Measurements from ENCODE around the gene GZMB.

The GZMB gene, protein sequence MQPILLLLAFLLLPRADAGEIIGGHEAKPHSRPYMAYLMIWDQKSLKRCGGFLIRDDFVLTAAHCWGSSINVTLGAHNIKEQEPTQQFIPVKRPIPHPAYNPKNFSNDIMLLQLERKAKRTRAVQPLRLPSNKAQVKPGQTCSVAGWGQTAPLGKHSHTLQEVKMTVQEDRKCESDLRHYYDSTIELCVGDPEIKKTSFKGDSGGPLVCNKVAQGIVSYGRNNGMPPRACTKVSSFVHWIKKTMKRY

DNA sequence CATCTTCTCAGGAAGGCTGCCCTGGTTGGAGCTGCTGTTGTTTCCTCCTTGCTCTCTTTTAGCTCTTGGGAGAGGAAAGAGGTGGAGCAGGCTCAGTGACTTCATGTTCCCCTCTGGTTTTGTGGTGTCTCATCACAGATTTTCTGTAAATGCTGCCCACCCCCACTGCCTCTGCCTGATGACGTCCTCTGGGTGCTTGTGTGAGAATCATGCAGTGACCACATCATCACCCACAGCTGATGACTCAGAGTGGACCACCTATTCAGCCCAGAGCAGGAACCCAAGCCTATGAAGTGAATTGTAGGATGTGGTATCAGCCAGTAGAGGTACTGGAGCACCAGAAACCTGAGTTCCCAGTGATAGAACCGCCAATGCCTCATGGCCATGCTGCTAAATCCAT lies at the start of gene GZMB:
TSS of gene GZMB (minus strand) at position 33 of the 400 bp plus-strand sequence. CDS start at position 3, 30 bp downstream.
- no peak for DNase-seq (ENCODE audit: low read depth)
- TF ChIP-seq, protein P1, sequence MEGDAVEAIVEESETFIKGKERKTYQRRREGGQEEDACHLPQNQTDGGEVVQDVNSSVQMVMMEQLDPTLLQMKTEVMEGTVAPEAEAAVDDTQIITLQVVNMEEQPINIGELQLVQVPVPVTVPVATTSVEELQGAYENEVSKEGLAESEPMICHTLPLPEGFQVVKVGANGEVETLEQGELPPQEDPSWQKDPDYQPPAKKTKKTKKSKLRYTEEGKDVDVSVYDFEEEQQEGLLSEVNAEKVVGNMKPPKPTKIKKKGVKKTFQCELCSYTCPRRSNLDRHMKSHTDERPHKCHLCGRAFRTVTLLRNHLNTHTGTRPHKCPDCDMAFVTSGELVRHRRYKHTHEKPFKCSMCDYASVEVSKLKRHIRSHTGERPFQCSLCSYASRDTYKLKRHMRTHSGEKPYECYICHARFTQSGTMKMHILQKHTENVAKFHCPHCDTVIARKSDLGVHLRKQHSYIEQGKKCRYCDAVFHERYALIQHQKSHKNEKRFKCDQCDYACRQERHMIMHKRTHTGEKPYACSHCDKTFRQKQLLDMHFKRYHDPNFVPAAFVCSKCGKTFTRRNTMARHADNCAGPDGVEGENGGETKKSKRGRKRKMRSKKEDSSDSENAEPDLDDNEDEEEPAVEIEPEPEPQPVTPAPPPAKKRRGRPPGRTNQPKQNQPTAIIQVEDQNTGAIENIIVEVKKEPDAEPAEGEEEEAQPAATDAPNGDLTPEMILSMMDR (conservative IDR thresholded peaks at IDR 0.05; ENCODE audit: low read depth, low read length) = no peak
- H3K4me3 ChIP-seq (ENCODE audit: low read depth, low read length) = no peak within 1 kb of the TSS

DNA sequence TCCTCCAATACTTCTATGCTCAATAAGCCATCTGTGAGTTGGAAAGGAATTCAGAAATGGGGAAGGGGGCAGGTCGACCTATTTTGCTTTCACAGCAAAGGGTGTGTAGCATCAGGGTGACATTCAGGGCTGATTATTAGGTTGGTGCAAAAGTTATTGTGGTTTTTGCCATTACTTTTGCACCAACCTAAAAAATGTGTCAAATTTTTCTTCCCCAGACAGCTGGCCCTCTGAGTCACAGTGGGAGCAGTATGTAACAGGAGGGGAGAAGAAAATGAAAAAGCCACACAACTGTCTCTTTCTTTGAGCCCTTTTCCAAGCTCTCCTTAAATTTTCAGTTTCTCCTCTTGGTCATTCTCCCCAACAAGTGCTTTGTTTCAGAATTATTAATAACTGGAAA lies 47.1 kb upstream of the GZMB start:
- DNase-seq (ENCODE audit: low read depth) = no peak
- no peak overlapping the region for H3K4me3 ChIP-seq (ENCODE audit: low read depth, low read length)
- TF ChIP-seq, protein P1 (conservative IDR thresholded peaks at IDR 0.05; ENCODE audit: low read depth, low read length) = no peak

DNA sequence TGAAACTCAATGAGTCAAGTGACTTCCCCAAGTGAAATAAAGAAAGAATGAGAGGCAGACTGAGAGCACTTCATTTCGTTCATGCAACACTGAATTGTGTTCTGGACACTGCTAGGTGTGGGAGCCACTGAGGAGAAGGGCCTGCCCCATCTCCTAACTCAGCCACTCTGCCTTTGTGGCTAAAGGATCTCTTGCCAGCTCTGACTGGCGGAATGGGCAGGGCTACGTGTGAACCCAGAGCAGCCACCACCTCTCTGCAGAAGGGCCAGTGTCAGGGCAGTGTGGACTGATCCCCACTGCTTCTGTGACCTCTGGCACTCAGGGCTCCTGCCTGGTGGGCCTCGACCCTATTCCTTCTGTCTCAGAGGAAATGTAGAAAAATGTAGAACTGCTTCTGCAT lies 46.5 kb upstream of the GZMB start:
- DNase-seq (ENCODE audit: low read depth) = no peak
- H3K4me3 ChIP-seq (ENCODE audit: low read depth, low read length) = no peak overlapping the region
- TF ChIP-seq, protein P1 (conservative IDR thresholded peaks at IDR 0.05; ENCODE audit: low read depth, low read length) = no peak

DNA sequence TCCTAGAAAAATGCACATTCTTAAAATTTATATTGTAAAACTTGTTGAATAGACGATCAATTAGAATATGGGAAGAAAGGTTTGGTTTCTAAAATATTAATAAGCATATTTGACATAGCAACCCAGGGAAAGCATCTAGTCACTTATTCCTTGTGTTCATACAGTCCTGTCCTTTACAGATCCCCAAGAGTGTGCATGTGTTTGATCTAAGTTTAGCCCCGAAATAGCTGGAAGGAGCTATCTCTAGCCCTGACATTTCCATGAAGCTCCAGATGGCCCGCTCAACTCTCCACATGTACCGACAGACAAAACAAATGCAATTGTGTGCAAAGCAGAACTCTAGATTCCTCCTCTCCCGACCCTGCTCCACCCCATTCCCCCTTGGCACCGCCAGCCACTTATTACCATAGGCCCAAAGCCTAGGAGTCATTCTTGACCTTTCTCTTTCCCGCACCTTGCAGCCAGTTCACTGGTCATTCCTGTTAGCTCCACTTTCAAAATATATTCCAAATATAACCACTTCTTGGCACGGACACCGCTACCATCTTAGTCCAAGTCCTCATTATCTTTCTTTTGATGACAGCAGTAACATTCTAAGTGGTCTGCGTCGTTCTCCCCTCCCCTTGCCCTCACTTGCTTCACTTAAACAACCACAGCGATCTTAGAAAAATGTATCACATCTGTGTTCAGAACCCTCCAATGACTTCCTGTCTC lies 45.4 kb upstream of the GZMB start:
- no peak overlapping the region for H3K4me3 ChIP-seq (ENCODE audit: low read depth, low read length)
- TF ChIP-seq, protein P1 (conservative IDR thresholded peaks at IDR 0.05; ENCODE audit: low read depth, low read length) = no peak
- DNase-seq (ENCODE audit: low read depth) = no peak

DNA sequence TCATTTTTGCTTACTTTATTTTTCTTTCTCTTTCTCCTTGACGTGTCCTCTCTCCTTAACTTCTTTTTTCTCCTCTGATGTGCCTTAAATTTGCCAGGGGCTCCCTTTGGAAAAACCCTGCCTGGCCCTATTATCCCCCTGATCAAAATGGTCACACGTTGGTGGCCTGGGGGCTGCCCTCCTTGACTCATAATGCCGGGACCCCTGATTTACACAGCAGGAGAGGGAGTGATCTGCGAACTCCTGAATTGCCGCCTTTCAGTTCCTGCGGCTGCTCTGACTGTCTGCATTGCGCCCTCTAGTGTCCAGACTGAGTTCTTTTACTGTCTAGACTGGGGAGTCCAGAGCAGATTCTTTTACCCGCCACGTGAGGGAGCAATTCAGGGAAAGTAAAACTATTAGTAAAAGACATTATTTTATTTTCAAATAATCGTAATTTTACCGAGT lies 44.8 kb upstream of the GZMB start:
- H3K4me3 ChIP-seq (ENCODE audit: low read depth, low read length) = peak overlapping the region; percentile 29
- TF ChIP-seq, protein P1 (conservative IDR thresholded peaks at IDR 0.05; ENCODE audit: low read depth, low read length) = peak; percentile 98
- DNase-seq (ENCODE audit: low read depth) = peak; percentile 93

DNA sequence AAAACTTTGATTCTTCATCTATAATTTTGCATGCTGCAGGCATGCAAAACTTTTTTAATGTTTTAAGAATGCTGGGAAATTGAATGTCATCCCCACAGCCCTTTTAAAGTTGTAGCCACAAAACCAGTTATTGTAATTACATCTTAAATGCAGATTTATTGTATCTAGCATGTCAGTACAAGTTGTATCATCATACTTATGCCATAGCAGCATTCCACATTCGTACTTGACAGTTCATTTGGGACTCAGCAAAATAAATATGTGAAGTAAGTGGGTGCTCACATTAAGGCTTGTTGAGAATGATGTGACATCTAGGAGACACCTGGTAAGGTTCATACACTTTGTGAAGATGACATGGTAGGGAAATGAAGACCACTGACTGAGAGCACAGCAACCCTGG lies 44.0 kb upstream of the GZMB start:
- H3K4me3 ChIP-seq (ENCODE audit: low read depth, low read length) = no peak overlapping the region
- TF ChIP-seq, protein P1 (conservative IDR thresholded peaks at IDR 0.05; ENCODE audit: low read depth, low read length) = no peak
- DNase-seq (ENCODE audit: low read depth) = no peak

Data from choroid plexus epithelial cell (primary cell).